Endometrial microvascular endothelial cells (primary cell): ENCODE measurements around the gene NINJ2. TPM values are rescaled to one million over a fixed set of nuclear protein-coding genes. Genes with fewer than 3 reads are reported as not detected.

ENCODE experiments used
- in situ Hi-C: cut with HindIII; loops from 2 replicates; pipeline ENCODE4 v1.10.0; 2017; ENCODE audit warnings: low sequenced_read_pairs, low pct_unique_long_range_greater_than_20kb; ENCODE audit errors: inconsistent ontology term
- total RNA-seq: library from RNA; depleted of rRNA; stranded (reverse); fragments of >200 nt; gene quantifications from one replicate; pipeline ENCODE4 v1.2.3, GENCODE V29; 2015; ENCODE audit errors: inconsistent ontology term

The NINJ2 gene
- total RNA-seq, 1 donor from 2014 or later = 0.37 TPM

GRCh38 chr12:530308-530707 lies 132.9 kb downstream of the NINJ2 start:
- in situ Hi-C loops = no loop called here

- in situ Hi-C loops = no loop called here
Measured at GRCh38 chr12:527729-528128, 135.5 kb downstream of the NINJ2 start.

- in situ Hi-C loops = no loop called here
Measured at GRCh38 chr12:527241-527640, 136.0 kb downstream of the NINJ2 start.

GRCh38 chr12:526089-526488 lies 137.2 kb downstream of the NINJ2 start:
- in situ Hi-C loops = no loop called here

GRCh38 chr12:524167-524951 lies 138.9 kb downstream of the NINJ2 start:
- in situ Hi-C loops = no loop called here

GRCh38 chr12:522692-523378 lies 140.4 kb downstream of the NINJ2 start:
- in situ Hi-C loops = no loop called here

- in situ Hi-C loops = no loop called here
Measured at GRCh38 chr12:520119-520518, 143.1 kb downstream of the NINJ2 start.

GRCh38 chr12:517538-517937 lies 145.7 kb downstream of the NINJ2 start:
- in situ Hi-C loops = no loop called here

Other genes with a start within 250 kb of the NINJ2 start
- gene B4GALNT3, start 203.5 kb downstream of the NINJ2 start, total RNA-seq = 0.19 TPM
- 74.3 TPM for gene WNK1, start 89.1 kb upstream of the NINJ2 start, total RNA-seq